ENCODE measurements around the gene OSBPL1A.

The OSBPL1A gene

DNA sequence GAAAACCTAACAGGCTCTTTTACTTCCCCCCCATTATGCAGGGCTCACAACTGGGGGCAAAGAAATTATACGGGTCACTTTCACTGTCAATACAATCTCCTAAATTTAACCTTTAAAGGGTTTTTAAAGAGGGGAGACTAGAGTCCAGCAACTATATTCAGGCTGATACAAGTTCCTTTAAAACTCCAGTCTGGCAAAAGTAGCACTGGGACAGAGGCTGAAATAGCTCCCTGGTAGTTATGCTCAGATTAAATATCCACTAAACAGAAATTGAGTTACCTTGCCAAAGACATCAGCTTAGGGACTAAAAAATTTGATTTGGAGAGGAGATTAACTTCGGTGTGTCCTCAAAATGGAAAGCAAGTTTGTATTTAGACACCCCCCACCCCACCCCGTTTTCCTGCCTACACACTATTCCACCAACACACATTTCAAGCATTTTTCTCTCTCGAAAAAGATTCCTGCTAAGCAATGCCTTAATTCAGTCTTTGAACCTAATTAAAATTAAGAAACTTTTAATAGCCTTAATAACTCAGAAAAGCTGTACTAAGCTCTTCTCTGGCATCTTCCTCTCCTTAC lies 127.2 kb downstream of the OSBPL1A start:
- DNase-seq (ENCODE audit: low read depth in 1 of 2, low spot score in 1 of 2), result no peak

GRCh38 chr18:24268784-24269550 lies 128.7 kb downstream of the OSBPL1A start:
- DNase-seq (ENCODE audit: low read depth in 1 of 2, low spot score in 1 of 2), result no peak

GRCh38 chr18:24267878-24268277 lies 129.7 kb downstream of the OSBPL1A start:
- DNase-seq (ENCODE audit: low read depth in 1 of 2, low spot score in 1 of 2), result no peak

DNA sequence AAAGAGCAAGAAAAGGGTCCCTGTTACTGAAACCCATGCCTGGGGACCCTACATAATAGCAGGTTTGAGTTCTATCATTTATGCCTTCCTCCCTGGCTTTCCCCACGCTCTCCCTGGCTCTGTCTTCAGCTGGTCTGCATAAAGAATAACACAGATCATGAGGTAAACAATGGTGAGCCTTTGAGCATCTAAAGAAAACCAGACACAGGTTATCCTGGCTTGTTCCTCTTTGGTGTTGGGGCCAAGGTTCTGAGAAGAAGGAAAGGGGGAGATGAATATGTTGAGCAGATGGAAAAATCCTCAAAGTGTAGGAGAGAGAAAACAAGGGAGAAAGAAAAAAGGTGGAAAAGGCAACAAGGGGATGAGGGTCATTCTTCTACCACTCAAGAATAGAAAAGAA lies 131.5 kb downstream of the OSBPL1A start:
- no peak for DNase-seq (ENCODE audit: low read depth in 1 of 2, low spot score in 1 of 2)

- DNase-seq (ENCODE audit: low read depth in 1 of 2, low spot score in 1 of 2), result no peak
Observed at GRCh38 chr18:24265502-24266064, 132.0 kb downstream of the OSBPL1A start.

- no peak for DNase-seq (ENCODE audit: low read depth in 1 of 2, low spot score in 1 of 2)
Observed at GRCh38 chr18:24263050-24263449, 134.6 kb downstream of the OSBPL1A start.

- DNase-seq (ENCODE audit: low read depth in 1 of 2, low spot score in 1 of 2), result no peak
Observed at GRCh38 chr18:24262087-24262486, 135.5 kb downstream of the OSBPL1A start.

DNA sequence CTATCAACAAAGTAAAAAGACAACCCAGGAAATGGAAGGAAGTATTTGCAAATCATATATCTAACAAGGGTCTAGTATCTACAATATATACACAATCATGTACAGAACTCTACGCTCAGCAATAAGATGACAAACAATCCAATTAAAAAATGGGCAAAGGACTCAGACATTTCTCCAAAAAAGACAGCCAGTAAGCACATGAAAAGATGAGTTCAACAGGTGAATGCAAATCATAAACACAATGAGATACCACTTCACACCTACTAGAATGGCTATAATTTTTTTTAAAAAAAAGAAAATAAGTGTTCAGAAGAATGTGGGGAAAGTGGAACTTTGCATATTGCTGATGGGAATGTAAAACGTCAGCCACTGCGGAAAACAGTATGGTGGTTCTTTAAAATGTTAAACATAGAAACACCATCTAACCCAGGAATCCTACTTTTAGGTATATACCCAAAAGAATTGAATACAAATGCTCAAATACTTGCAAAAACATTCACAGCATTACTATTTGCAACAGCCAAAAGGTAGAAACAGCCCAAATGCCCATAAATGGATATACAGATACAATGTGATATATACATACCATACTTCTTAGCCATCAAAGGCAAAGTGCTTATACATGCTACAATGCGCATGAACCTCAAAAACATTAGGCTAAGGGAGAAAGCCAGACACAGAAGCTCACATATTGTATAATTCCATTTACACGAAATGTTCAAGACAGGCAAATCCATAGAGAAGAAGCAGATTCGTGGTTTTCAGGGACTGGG lies 137.6 kb downstream of the OSBPL1A start:
- DNase-seq (ENCODE audit: low read depth in 1 of 2, low spot score in 1 of 2), result no peak

DNA sequence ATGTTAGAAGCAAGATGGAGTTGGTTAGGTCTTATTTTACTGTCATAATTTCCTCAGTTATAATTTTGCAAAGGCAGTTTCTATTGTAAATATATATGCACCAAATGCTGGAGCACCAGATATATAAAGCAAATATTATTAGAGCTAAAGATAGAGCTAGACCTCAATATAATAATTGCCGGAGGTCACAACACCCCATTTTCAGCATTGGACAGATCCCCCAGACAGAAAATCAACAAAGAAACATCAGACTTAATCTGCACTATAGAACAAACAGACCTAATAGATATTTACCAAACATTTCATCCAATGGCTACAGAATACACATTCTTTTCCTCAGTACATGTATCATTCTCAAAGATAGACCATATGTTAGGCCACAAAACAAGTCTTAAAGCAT lies 143.6 kb downstream of the OSBPL1A start:
- no peak for DNase-seq (ENCODE audit: low read depth in 1 of 2, low spot score in 1 of 2)

- no peak for DNase-seq (ENCODE audit: low read depth in 1 of 2, low spot score in 1 of 2)
Observed at GRCh38 chr18:24249716-24250115, 147.9 kb downstream of the OSBPL1A start.

DNA sequence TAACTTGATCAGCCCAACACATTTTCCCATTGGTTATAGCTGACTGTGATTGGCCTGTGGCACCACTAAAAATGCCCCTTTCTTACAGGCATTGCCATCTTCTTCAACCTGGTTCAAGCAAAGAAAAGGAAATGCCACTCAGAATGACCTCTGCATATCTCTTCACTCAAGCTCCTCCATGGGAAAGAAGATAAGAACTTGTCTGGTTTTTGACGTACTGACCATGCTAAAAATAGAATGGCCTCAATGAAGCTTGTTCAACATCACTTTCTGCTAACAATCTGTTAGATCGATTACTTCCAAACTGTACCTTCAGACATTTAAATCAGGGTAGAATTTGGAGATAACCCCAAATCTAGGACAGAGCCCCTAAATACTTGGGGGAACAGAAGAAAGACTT lies 149.3 kb downstream of the OSBPL1A start:
- DNase-seq (ENCODE audit: low read depth in 1 of 2, low spot score in 1 of 2), result no peak

- DNase-seq (ENCODE audit: low read depth in 1 of 2, low spot score in 1 of 2), result no peak
Observed at GRCh38 chr18:24246143-24246542, 151.5 kb downstream of the OSBPL1A start.

- DNase-seq (ENCODE audit: low read depth in 1 of 2, low spot score in 1 of 2), result no peak
Observed at GRCh38 chr18:24244698-24245097, 152.9 kb downstream of the OSBPL1A start.

GRCh38 chr18:24243677-24244076 lies 153.9 kb downstream of the OSBPL1A start:
- DNase-seq (ENCODE audit: low read depth in 1 of 2, low spot score in 1 of 2), result no peak

- no peak for DNase-seq (ENCODE audit: low read depth in 1 of 2, low spot score in 1 of 2)
Observed at GRCh38 chr18:24239341-24239740, 158.3 kb downstream of the OSBPL1A start.

DNA sequence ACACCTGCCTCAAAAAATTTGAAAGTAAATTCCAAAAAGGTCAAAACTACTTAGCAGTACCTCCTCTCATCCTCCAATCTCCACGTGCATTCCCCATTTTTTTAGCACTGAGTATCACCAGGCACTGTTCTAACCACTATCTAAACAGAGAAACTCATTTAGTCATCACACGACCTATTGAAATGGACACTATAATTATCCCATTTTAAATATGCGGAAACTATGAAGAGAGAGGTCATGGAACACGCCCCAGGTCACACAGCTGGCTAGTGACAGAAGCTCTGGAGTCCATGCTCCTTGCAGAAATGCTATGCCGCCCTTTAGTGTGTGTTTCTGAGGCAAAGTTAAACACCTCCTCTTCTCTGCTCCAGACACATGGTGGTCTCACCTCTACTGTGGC lies 159.2 kb downstream of the OSBPL1A start:
- DNase-seq (ENCODE audit: low read depth in 1 of 2, low spot score in 1 of 2), result no peak

GRCh38 chr18:24234850-24235418 lies 162.7 kb downstream of the OSBPL1A start:
- DNase-seq (ENCODE audit: low read depth in 1 of 2, low spot score in 1 of 2), result no peak

- no peak for DNase-seq (ENCODE audit: low read depth in 1 of 2, low spot score in 1 of 2)
Observed at GRCh38 chr18:24234330-24234729, 163.3 kb downstream of the OSBPL1A start.

DNA sequence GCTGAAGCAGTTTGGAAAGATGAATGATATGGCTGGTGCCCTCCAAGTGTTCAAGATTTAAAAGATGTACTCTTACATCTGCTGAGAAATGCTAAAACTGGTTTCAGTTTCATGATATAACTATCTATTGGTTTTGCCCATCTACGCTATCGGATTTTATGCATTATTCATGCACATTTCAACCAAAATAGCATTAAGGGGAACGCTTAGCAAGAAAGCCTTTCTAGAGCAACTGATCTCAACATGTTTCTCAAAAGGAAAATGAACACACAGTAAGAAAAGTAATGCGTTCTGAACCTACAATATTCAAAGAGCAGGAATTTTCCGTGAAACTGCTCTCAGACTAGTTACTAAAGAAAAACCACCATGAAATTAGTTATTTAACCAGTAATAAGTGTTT lies 164.8 kb downstream of the OSBPL1A start:
- DNase-seq (ENCODE audit: low read depth in 1 of 2, low spot score in 1 of 2), result no peak

DNA sequence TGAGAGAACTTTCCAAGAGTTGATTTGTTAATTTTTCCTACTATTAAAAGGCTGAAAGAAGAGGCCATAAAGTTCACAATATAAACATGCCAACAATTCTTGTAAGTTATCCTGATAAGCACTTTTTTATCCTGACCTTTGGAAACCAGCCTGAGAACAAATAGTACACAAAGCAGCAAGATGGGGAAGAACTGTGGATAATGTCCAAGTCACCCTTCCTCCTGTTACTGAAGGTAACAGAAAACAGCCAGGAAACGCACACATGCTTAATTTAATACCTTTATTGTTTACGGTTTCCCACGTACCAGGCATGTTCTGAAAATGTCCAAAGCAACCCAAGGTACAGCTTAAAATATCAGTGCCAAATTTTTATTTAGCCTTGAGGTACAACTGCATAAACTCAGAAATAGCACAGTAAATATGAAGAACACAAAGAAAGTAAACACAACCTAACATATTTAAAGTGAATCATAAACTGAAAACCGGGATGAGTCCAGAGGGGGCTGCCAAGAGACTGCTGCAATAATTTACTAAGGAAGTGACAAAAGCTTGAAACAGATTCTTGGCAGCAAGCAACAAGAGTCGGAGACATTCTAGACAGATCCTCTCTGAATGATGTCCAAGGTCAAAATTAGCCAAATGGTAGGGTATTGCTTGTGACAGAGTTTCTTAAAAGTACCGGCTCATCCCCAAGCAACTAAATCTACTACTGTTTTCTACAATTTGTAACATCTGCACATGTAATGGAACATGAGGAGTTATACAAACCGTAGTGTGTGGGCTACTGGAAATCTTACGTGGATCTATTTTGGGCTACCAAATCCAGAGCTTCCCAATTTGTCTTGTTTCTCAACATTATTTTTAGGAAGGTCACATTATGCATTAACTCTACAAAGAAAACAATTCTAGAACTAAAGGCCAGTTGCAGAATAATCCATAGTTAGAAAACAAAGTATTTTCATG lies 165.6 kb downstream of the OSBPL1A start:
- DNase-seq (ENCODE audit: low read depth in 1 of 2, low spot score in 1 of 2), result no peak
